Spleen (tissue), 7 donors: ENCODE data around the gene FAM114A1.

Experiments used
- CTCF ChIP-seq, 11 experiments: fragments of 200-600 bp in 7 of 11; fragments of 450-650 bp in 4 of 11; sonication (generic) in 4 of 11; IDR thresholded peaks in 8 of 11; conservative IDR thresholded peaks in 3 of 11; 1 replicate in 7 of 11; 2 replicates in 4 of 11; pipeline versions ENCODE4 v1.4.0 to v1.8.0; 2016 to 2021; ENCODE audit warnings: antibody characterized with exemption in 11 of 11, inconsistent platforms in 4 of 11, mild to moderate bottlenecking in 1 of 11
- POLR2A ChIP-seq, 3 donors: fragments of 450-650 bp; IDR thresholded peaks; one replicate each; pipeline ENCODE4 v1.5.1; 2017; ENCODE audit warnings: antibody characterized with exemption in 3 of 3, mild to moderate bottlenecking in 1 of 3
- donor health status: DM: no; HTN: no; CAD: no; lungs with moderate emphysema.
- donor health status: DM: no; HTN: no; CAD: no.
- donor health status: DM: no; HTN: no; CAD: no.

DNA sequence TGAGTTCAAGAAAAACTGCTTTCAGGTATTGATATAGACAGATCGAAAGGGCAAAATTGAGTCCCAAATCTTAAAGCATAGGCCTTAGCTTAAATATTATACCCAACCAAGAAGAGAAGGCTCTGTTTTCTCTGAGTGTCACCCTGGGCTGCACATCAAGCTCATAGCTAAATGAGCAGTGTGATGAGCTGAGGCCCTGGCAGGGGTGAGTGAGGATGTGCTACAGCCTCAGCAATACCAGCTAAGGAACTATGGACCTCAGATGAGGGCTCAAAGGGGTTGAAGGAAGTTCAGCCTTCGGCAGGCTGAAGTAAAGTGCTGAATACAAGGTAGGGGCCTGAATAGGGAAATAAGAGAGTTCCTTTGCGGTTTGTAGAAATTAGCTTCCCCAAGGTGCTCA, 79.3 kb downstream of the FAM114A1 start:
- TF ChIP-seq POLR2A (IDR thresholded peaks at IDR 0.05): no peak
- TF ChIP-seq CTCF (IDR thresholded peaks at IDR 0.05 in 8 of 11, conservative IDR thresholded peaks at IDR 0.05 in 3 of 11): no peak
